Stimulated activated CD8-positive, alpha-beta memory T cell treated with anti-CD3 and anti-CD28 coated beads, Interleukin-4, amount 100 ng/mL, for 24 hours (primary cell): ENCODE data around the gene CPE.
"Not testable (repeated sequence)": the region's sequence is repeated elsewhere in the genome, so short reads cannot be mapped to it uniquely, and the experiment has no call there.

Source experiments
- DNase-seq: peaks from one replicate; pipeline ENCODE4 v3.0.0-alpha.2; 2020; ENCODE audit warnings: low read depth

Gene CPE

GRCh38 chr4:165404080-165404479, 25.3 kb downstream of the CPE start:
- no peak for DNase-seq

GRCh38 chr4:165404696-165405095, 25.9 kb downstream of the CPE start:
- DNase-seq: no peak

GRCh38 chr4:165410214-165410613, 31.4 kb downstream of the CPE start:
- no peak for DNase-seq

GRCh38 chr4:165415910-165416309, 37.1 kb downstream of the CPE start:
- no peak for DNase-seq

GRCh38 chr4:165418073-165418472, 39.3 kb downstream of the CPE start:
- DNase-seq: no peak

- DNase-seq: no peak
Measured at GRCh38 chr4:165425629-165426028, 46.8 kb downstream of the CPE start.

- DNase-seq: no peak
Measured at GRCh38 chr4:165426331-165426730, 47.5 kb downstream of the CPE start.

- no peak for DNase-seq
Measured at GRCh38 chr4:165426823-165427222, 48.0 kb downstream of the CPE start.

- DNase-seq: no peak
Measured at GRCh38 chr4:165428957-165429356, 50.1 kb downstream of the CPE start.

GRCh38 chr4:165433529-165433928, 54.7 kb downstream of the CPE start:
- DNase-seq: no peak

GRCh38 chr4:165437691-165438090, 58.9 kb downstream of the CPE start:
- DNase-seq: no peak

- DNase-seq: no peak
Measured at GRCh38 chr4:165439344-165439743, 60.5 kb downstream of the CPE start.

- no peak for DNase-seq
Measured at GRCh38 chr4:165439981-165440380, 61.2 kb downstream of the CPE start.

GRCh38 chr4:165440415-165441158, 61.8 kb downstream of the CPE start:
- DNase-seq: no peak

- DNase-seq: no peak
Measured at GRCh38 chr4:165443276-165443675, 64.5 kb downstream of the CPE start.

- no peak for DNase-seq
Measured at GRCh38 chr4:165448700-165449099, 69.9 kb downstream of the CPE start.

- no peak for DNase-seq
Measured at GRCh38 chr4:165449333-165449732, 70.5 kb downstream of the CPE start.

GRCh38 chr4:165450871-165451270, 72.1 kb downstream of the CPE start:
- no peak for DNase-seq

GRCh38 chr4:165453140-165453539, 74.3 kb downstream of the CPE start:
- DNase-seq: not testable (repeated sequence)

GRCh38 chr4:165454426-165454825, 75.6 kb downstream of the CPE start:
- no peak for DNase-seq

- no peak for DNase-seq
Measured at GRCh38 chr4:165457793-165458192, 79.0 kb downstream of the CPE start.

GRCh38 chr4:165458471-165458870, 79.7 kb downstream of the CPE start:
- DNase-seq: no peak

GRCh38 chr4:165461159-165461821, 82.5 kb downstream of the CPE start:
- DNase-seq: no peak

- DNase-seq: no peak
Measured at GRCh38 chr4:165462009-165462408, 83.2 kb downstream of the CPE start.
